ENCODE measurements around the gene LHFPL3. TPM values are rescaled to one million over a fixed set of nuclear protein-coding genes. Genes with fewer than 3 reads are reported as not detected.

LHFPL3 gene
- polyA plus RNA-seq, 2 of the 4 experiments (the other 2 are of a cell fraction): not detected

GRCh38 chr7:104412911-104413310 lies 84.5 kb downstream of the LHFPL3 start:
- FAIRE-seq (no peak), ATAC-seq (no peak), DNase-seq (ENCODE audit: low read depth in 1 of 2, low spot score in 1 of 2) (no peak)
- H3K27ac ChIP-seq: no peak overlapping the region
- POLR2A ChIA-PET: no interaction called here
- H3K4me2 ChIP-seq: no peak overlapping the region
- CTCF ChIA-PET: interaction anchor here (1.6 kb wide), 1 partner anchor 42 kb away, joined by 3 read pairs; no protein-coding TSS in a partner anchor
- TF ChIP-seq ZSCAN20 (CRISPR knock-in tag; IDR thresholded peaks at IDR 0.05): no peak
- TF ChIP-seq CHD2 (IDR thresholded peaks at IDR 0.05; ENCODE audit: low read length, partially characterized antibody): no peak
- TF ChIP-seq HOXA7 (CRISPR knock-in tag; IDR thresholded peaks at IDR 0.05): no peak
- TF ChIP-seq HDAC2 (IDR thresholded peaks at IDR 0.05): no peak
- no peak for TF ChIP-seq FOSB (CRISPR knock-in tag; IDR thresholded peaks at IDR 0.05)
- TF ChIP-seq EHF (CRISPR knock-in tag; IDR thresholded peaks at IDR 0.05): no peak
- no peak for TF ChIP-seq NR3C1 (IDR thresholded peaks at IDR 0.05)
- no peak for TF ChIP-seq ATOH8 (CRISPR knock-in tag; IDR thresholded peaks at IDR 0.05; ENCODE audit: low read depth)
- TF ChIP-seq MAZ (IDR thresholded peaks at IDR 0.05; ENCODE audit: borderline replicate concordance, low read depth, low read length): no peak
- no peak for TF ChIP-seq HOXB5 (CRISPR knock-in tag; IDR thresholded peaks at IDR 0.05)
- TF ChIP-seq KDM1A (IDR thresholded peaks at IDR 0.05; ENCODE audit: low read depth): no peak
- H3K9me3 ChIP-seq: no peaks in the 10 kb centered on the region
- no peaks in the 10 kb centered on the region for H3K4me1 ChIP-seq
- WGBS (ENCODE audit: missing lambda C conversion rate): 2% methylated on average over 3 of the region's 3 CpGs
- no peak overlapping the region for H3K4me3 ChIP-seq

- ATAC-seq (no peak), FAIRE-seq (no peak), DNase-seq (ENCODE audit: low read depth in 1 of 2, low spot score in 1 of 2) (no peak)
- H3K4me3 ChIP-seq: no peak overlapping the region
- WGBS (ENCODE audit: missing lambda C conversion rate): 1% methylated on average over 4 of the region's 4 CpGs
- H3K4me2 ChIP-seq: no peak overlapping the region
- no peaks in the 10 kb centered on the region for H3K4me1 ChIP-seq
- H3K27ac ChIP-seq: no peak overlapping the region
- CTCF ChIA-PET: no interaction called here
- TF ChIP-seq HDAC2 (IDR thresholded peaks at IDR 0.05) (no peak), HEYL (CRISPR knock-in tag; IDR thresholded peaks at IDR 0.05) (no peak), FOXS1 (CRISPR knock-in tag; IDR thresholded peaks at IDR 0.05) (no peak)
- no peaks in the 10 kb centered on the region for H3K9me3 ChIP-seq
- POLR2A ChIA-PET: no interaction called here
Observed at GRCh38 chr7:104414216-104414615, 85.8 kb downstream of the LHFPL3 start.

GRCh38 chr7:104415700-104416099 lies 87.3 kb downstream of the LHFPL3 start:
- CTCF ChIA-PET: no interaction called here
- peak in 1 of 2 experiments; percentile 48; a peak in 2 of 6 replicates for ATAC-seq
- no peak overlapping the region for H3K4me2 ChIP-seq
- FAIRE-seq: no peak
- no peak overlapping the region for H3K4me3 ChIP-seq
- TF ChIP-seq REST (IDR thresholded peaks at IDR 0.05) (no peak), ZNF302 (CRISPR knock-in tag; IDR thresholded peaks at IDR 0.05) (no peak), BHLHE40 (IDR thresholded peaks at IDR 0.05; ENCODE audit: low read depth, low read length) (no peak), BCL3 (IDR thresholded peaks at IDR 0.05) (no peak), TP53 (CRISPR knock-in tag; IDR thresholded peaks at IDR 0.05) (no peak), HMGXB4 (CRISPR knock-in tag; IDR thresholded peaks at IDR 0.05; ENCODE audit: borderline replicate concordance) (no peak), HOXB5 (CRISPR knock-in tag; IDR thresholded peaks at IDR 0.05) (no peak), ELK1 (IDR thresholded peaks at IDR 0.05; ENCODE audit: low read depth, low read length) (no peak), SREBF2 (IDR thresholded peaks at IDR 0.05) (no peak), MAFK (IDR thresholded peaks at IDR 0.05; ENCODE audit: partially characterized antibody) (no peak), KDM5A (IDR thresholded peaks at IDR 0.05) (no peak)
- peak in 1 of 2 experiments; percentile 4 for DNase-seq (ENCODE audit: low read depth in 1 of 2, low spot score in 1 of 2)
- H3K4me1 ChIP-seq: no peaks in the 10 kb centered on the region
- POLR2A ChIA-PET: no interaction called here
- WGBS (ENCODE audit: missing lambda C conversion rate): 5% methylated on average over 2 of the region's 2 CpGs
- H3K9me3 ChIP-seq: no peaks in the 10 kb centered on the region
- H3K27ac ChIP-seq: no peak overlapping the region
